HG02798 (cell line): ENCODE measurements around the gene LMNB1.
"Not testable (repeated sequence)": the region's sequence is repeated elsewhere in the genome, so short reads cannot be mapped to it uniquely, and the experiment has no call there.

ENCODE experiments used
- ATAC-seq: cut with Tn5 transposase; IDR thresholded peaks from one replicate; pipeline ENCODE4 v1.9.1; 2021; ENCODE audit warnings: mild to moderate bottlenecking; ENCODE audit not compliant: unreplicated experiment, poor library complexity

Gene LMNB1

GRCh38 chr5:126852091-126852571, 75.2 kb downstream of the LMNB1 start:
- ATAC-seq = peak; percentile 79

GRCh38 chr5:126852841-126853271, 75.9 kb downstream of the LMNB1 start:
- ATAC-seq = no peak

- ATAC-seq = not testable (repeated sequence)
Measured at GRCh38 chr5:126853541-126854307, 76.8 kb downstream of the LMNB1 start.

- no peak for ATAC-seq
Measured at GRCh38 chr5:126854526-126855110, 77.7 kb downstream of the LMNB1 start.

GRCh38 chr5:126855266-126855665, 78.3 kb downstream of the LMNB1 start:
- no peak for ATAC-seq

- no peak for ATAC-seq
Measured at GRCh38 chr5:126857472-126858410, 80.8 kb downstream of the LMNB1 start.

GRCh38 chr5:126858441-126858840, 81.5 kb downstream of the LMNB1 start:
- no peak for ATAC-seq

- no peak for ATAC-seq
Measured at GRCh38 chr5:126863402-126863801, 86.5 kb downstream of the LMNB1 start.

GRCh38 chr5:126864042-126864688, 87.2 kb downstream of the LMNB1 start:
- ATAC-seq = no peak

GRCh38 chr5:126865299-126865698, 88.4 kb downstream of the LMNB1 start:
- no peak for ATAC-seq

- ATAC-seq = no peak
Measured at GRCh38 chr5:126866851-126867636, 90.1 kb downstream of the LMNB1 start.

GRCh38 chr5:126868338-126869004, 91.5 kb downstream of the LMNB1 start:
- no peak for ATAC-seq

- peak; percentile 67 for ATAC-seq
Measured at GRCh38 chr5:126869005-126869451, 92.1 kb downstream of the LMNB1 start.

GRCh38 chr5:126871441-126871840, 94.5 kb downstream of the LMNB1 start:
- ATAC-seq = no peak

- no peak for ATAC-seq
Measured at GRCh38 chr5:126872561-126873354, 95.8 kb downstream of the LMNB1 start.

- ATAC-seq = no peak
Measured at GRCh38 chr5:126875303-126875785, 98.4 kb downstream of the LMNB1 start.

GRCh38 chr5:126877602-126878001, 100.7 kb downstream of the LMNB1 start:
- no peak for ATAC-seq

- no peak for ATAC-seq
Measured at GRCh38 chr5:126878085-126878484, 101.1 kb downstream of the LMNB1 start.
